NCI-H1930 (cell line): ENCODE data around the gene SST.
"Not testable (repeated sequence)": the region's sequence is repeated elsewhere in the genome, so short reads cannot be mapped to it uniquely, and the experiment has no call there.

Experiments used
- DNase-seq, 2 experiments: peaks; one replicate each; lab custom pipeline; 2025; lab: John Stamatoyannopoulos, UW

SST gene

DNA sequence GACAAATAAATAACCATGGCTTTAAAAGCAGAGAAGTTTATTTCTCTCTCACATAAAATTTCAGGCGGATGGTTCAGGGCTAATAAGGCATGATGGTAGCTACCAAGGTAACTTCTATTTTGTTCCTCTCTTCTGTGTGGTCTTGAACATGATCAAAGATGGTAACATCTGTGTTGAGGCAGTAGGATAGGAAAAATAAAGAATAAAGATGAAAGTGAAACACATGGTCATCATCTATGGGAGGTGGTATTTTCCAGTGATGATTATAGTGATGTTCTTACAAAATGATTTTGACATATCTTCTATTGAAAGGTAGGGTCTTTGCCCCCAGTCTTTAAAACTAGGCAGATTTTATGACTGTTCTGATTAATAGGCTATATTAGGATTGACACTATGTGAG lies 14.2 kb upstream of the SST start:
- no peak for DNase-seq

DNA sequence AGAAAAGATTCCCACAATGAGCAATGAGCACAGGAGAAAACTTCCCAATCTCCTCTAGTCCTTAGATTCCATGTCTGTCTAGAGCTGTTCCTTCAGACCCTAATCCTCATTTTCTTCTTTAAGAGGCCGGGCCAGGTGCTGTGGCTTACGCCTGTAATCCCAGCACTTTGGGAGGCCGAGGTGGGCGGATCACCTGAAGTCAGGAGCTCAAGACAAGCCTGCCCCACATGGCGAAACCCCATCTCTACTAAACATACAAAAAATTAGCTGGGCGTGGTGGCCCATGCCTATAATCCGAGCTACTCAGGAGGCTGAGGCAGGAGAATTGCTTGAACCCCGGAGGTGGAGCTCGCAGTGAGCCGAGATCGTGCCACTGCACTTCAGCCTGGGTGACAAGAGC lies 11.6 kb upstream of the SST start:
- DNase-seq: not testable (repeated sequence)

DNA sequence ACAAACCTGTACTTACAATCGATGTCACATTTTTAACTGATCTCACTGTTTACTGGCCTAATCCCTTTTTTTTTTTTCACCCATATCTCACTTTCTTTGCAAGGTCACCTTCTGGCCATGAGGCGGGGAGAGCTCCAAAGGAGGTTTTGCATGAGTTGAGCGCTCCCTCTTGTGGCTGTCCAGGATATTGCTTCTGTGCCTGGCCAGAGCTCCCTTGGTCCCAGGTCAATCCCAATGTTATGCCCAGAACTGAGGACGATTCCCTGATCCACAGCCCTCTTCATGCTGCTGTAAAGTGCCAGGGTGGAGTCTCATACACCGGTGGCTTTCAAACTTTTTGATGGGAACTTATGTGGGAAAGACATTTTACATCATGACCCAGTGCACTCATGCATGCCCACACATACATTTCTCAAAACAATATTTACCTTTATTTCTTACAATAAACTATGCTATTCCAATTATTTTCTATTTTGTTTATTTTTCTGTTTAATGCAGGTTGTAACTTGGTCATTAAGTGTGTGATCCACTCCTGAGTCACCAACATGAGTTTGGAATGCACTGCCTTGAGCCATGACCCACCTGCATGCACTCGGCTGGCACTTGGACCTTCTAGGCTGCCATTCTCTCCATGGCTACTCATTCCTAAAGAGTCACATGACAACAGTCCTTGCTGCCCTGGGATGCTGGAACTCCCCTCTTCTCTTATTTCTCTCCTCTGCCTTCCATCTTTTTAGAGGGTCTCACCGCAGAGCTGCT lies 9.6 kb upstream of the SST start:
- peak; percentile 40 to 46 for DNase-seq

DNA sequence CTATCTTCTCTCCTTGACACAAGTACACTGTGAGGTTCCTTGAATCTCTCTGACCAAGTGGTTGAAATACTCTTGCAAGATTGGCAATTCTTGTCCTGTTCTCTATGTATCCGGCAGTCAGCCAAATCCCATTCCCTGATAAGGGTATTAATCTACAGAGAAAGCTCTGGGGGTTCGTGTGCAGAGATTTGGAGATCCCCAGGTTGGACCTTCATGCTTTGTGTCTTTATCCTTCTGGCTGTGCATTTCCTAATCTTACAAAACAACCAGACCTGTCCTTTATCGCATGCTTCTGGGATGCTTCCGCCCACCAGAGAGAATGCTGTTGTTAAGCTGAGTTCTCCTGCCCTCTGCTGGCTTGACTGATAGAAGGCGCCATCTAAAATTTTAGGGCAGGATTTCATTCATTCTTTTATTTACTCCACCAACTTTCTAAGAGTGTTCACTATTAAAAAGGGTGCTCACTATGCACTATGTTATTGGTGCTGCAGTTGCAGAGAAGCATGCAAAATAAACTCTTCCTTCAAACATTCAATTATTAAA lies 8.6 kb upstream of the SST start:
- DNase-seq: peak; percentile 25 to 38

DNA sequence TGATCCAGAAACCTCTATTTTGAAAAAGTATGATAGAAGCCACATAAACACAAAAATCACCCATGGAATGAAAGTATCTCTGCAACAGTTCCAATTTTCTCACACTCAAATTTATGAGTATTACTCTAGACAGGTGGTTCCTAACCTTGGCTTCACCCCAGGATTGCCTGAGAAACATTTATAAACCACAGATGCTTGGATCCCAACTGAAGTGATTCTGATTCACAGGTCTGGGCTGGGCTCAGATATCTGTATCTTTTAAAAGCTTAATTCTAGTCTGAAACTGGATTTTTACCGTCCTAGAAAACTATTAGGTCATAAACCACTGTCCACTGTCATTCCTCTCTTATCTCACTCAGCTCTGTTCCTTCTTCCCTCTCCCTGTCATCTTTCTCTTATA lies 7.4 kb upstream of the SST start:
- DNase-seq: no peak

DNA sequence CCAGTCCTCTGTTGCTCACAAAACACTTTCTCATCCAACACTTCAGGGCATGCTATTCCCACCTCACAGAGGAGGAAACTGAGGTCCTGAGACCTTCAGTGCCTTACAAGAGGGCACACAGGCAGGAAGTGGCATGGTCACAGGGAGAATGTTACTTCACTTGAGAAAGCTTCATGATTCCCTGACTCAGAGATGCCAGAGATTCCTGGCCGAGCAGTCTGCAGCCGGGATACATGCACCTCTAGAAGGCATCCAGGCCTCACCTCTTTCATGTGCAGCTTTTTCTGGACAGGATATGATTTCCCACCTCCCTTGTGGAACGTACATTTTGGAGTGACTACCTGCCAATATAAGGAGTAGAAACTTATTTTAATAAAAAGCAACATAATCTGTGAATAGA lies 2.8 kb upstream of the SST start:
- DNase-seq: no peak

DNA sequence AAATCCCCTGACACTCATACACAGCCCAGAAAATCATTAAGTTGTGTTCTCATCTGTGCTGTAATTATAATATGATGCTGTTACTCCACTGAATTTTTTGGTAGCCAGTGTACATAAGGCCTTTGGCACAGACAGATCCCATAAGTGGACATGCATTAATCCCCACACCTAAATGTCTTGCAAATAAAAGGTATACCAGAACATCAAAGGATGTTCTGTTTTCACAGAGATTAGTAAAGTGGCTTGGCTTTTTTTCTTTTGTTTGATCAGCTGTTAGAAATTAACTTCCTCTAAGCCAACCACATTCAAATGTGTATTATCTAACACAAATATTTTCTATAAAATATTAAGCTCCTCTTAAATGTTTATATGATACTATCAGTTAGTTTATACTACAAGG lies 2.7 kb downstream of the SST start:
- DNase-seq: peak; percentile 67 to 69

DNA sequence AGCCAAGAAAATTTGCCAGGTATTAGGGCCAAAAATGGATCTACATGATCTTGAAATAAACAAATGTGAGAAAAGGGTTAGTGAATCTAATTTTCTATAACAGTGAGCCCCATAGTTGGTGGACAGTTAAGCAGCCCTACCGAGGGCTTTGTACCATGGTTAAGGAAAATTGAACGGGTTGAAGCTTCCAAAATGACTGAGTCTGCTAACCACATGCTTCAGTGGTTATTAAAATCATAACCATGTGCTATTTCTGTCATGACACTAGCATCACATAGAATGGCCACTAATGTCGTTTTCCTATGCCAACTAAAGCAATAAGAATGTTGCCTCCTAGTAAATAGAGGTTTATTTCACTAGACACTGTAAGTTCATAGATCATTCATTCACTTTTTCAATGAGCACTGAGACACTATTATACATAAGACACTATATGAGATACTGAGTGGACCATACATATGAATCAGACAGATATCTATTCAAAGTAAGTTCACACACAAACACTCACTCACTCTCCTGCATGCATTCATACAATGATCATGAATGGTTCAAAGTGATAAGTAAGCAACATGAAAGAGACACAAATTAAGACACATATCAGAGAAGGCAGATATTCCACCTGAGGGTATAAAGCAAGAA lies 4.3 kb downstream of the SST start:
- DNase-seq: no peak

DNA sequence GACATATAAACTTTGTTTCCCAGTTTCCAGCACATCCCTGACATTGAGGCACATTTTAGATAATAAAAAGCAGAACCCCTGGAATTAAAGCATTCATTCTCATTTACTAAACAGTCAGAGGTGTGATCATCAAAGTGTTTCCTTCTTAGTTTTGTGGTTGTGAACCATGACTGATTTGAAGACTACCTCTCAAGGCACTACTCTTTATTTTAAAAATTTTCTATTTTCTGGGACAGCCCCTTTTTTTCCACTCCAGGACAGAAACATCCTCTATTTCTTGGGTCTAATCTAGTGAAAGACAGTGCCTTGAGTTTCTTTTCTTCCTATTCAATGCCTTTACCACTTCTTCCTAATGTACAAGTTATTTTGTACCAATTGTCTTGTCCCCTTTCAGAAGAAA lies 5.2 kb downstream of the SST start:
- no peak for DNase-seq

DNA sequence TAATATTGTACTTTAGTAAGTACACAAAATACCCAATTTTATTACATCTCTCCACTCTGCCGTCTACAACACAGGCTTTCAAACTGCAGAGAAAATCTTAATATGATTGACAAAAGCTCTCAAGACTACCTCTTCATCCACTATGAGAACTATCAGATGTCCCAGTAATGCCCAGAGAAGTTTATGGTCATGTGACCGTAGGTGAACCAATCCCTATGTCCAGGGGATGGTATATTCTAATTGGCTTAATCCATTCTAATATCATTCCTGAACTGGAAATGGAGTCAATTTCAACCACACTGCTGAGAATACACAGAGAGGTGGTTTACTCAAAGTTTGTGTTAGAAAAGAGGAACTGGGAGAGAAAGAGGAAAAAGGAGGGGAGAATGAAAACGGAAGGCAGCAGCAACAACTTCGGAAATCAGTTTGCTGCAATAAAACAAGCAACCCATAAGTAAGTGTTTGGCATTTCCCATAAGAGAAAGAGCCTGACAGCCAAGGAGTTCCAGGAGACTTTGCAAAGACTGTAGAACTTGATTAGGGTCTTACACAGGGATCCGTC lies 7.3 kb downstream of the SST start:
- no peak for DNase-seq

DNA sequence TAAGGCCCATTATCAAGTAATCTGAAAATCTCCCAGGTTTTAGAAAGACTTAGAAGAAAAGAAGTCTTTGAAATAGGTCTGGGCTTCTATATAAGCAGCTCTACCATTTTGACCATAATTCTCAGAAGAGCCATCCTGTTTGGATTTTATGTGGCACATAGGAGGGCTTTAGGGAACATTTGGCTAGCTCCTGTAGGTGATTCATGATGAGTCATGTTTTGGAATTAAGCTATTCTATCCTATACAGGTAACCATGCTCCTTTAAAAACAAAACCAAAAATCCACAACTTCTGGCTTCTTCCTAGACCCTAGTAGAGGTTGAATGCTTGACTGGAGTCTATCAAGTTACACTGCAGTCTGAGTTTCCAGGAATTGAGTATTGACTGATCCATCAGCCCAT lies 8.9 kb downstream of the SST start:
- DNase-seq: no peak

DNA sequence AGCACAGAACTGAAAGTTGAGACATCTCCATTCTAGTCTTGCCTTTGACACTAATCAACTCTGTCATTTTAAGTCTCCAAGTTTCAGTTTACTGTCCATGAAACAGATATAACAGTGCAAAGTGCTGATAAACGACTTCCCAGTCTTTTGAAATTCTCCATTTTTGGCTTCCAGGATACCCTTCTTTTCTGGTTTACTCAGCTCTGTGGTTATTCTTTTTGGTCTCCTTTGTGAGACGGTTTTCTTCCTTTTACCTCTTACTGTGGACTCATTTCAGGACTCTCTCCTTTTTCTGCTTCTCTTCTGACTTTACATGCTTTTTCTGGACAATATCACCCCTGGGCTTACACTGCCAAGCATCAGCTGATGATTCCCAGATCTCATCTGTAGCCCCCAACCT lies 18.9 kb downstream of the SST start:
- DNase-seq: no peak

DNA sequence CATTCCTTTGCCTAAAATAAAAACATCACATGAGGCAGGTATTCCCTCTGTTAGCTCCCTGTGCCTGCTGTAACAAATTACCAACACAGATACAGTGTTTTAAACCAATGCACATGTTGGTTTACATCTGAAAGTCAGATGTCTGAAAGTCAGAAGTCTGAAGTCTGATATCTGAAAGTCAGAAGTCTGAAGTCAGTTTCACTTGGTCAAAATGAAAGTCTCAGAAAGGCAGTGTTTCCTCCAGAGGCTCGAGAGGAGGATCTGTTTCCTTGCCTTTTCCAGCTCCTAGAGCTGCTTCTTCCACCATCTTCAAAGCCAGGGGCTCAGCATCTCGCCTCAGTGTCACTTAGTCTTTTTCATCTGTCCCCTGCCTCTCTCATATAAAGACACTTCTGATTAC lies 22.0 kb downstream of the SST start:
- DNase-seq: no peak

DNA sequence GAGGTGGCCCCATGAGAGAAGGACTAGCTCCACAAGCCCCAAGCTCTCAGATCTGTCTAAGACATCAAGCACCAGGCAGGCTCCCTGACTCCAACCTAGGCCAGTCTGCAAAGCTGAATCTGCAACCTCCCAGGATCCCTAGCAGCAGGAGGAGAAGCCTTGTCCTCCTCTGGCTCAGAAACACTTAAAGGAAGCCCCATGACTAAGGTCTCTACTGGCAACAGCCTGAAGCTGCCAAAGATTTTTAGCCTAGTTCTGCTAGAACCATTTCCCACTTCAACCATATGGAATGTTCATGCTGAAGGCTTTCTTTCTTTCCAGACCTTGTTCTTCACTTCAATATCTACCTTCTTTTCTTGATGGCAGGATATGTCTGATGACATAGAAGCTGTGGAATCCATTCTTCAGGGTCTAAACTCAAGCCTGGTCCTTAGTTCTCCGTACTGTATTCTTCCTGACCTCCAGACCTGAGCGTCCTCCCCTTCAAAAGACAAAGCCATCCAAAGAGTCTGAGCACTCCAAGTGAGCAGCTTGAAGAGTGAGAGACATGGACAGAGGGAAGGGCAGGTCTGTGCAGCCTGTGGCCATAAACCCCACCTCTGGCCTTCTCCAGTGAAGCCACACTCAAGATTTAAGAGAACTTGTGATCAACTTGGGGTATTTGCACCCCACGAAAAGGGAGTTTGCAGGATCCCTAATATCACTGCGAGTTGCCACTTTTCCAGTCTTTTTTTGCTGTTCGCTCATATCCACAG lies 23.1 kb downstream of the SST start:
- no peak for DNase-seq

DNA sequence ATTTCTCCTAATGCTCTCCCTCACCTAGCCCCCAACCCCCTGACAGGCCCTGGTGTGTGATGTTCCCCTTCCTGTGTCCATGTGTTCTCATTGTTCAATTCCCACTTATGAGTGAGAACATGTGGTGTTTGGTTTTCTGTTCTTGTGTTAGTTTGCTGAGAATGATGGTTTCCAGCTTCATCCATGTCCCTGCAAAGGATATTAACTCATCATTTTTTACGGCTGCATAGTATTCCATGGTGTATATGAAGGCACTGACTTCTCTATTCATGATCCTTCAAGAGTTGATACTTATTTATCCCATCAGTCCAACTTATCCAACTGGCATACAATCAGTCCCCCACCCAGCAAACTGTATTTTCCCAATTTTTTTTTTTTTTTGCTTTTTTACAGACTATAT lies 24.8 kb downstream of the SST start:
- not testable (repeated sequence) for DNase-seq

DNA sequence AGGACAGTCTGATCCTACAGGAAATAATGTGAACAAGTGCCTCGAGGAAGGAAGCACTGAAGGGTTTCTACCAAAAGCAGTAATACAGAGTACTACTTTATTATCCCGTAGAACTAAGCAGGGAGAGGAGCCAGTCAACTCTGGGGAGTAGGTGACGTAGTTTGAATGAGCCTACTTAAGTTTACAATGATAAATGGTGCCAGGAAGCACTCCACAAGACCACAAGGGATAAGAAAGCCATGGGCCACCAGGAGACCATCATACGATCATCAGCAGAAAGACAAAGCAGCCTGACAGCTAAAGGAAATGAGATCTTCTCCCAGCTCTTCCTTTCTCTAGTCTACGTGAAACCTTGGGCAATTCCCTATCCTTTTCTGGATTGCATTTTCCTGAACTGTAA lies 27.3 kb downstream of the SST start:
- no peak for DNase-seq

DNA sequence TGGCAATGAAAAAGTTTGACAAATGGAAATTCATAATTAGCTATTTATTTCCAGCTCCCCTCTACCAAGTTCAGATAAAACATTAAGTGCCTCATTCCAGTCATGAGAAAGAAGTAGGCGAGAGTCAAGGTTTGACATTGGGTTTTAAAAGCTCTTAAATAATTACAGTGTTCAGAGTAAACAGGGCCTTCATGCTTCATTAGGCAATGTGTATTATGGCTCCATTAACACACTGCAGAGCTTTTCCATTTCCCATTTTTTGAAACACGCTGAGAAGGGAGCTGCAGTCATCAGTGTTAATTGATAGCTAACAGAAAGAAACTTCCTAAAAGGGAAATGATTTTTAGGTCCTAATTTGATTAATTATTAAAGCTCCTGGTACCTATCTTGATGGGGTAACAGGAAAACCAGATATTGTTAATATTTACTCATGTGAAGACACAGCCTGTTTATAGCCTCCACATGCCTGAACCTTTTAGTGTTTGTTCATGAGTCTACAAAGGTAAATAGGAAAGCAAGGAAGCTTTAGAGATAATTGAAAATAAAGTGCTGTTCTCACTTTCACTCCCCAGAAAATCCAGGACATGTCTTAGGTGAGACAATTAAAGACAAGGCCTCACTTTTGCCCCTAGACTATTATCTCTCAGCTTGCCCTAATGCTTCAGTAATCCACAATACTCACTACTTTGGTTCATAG lies 28.7 kb downstream of the SST start:
- no peak for DNase-seq

DNA sequence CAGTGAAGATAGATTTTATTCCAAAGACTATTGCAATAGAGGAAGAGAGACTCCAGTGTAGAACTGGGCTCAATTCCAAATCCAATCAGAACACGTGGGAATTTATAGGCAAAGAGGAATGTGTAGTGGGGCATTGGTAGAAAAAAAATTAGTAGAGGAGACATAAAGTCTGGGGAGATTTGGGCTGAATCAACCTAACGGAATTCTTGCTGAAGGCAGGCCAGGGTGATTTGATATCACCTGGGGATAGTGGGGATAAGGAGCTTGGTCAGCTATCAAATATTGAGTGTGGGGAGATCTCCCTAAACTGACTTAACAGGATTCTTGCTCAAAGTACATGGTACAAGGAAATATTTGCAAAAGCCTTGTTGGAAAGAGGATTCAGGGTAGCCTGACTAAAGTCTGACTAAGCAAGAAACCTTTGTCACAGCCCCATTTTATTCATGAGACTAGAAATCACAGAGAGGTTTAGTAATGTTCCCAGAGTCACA lies 29.6 kb downstream of the SST start:
- no peak for DNase-seq

DNA sequence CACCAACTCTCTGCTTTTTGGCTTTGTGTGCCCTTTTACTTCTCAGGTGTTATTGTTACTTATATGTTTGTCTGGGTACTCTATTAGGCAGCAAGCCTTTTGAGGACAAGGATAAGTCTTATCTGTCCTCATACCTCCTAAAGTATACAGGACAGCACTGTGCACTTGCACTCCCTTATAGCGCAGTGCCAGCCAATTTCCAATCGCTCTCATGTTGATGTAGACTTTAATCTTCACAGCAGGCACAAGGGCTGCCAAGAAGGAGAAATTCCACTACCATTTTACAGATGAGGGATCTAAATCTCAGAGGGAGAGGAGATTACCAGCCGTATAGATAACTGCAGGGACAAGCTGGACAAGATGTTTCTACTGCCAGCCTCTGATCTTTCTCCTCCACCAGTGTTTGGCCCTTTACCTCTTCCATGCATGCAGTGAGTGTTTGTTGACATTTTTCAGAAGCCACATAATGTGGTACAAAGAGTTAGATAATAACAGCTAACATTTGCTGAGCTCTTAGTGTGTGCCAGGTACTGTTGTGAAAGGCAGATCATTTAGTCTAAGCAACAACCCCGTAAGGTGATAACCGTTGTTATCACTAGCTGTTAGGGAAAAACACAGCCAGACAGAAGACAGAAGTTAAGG lies 30.1 kb downstream of the SST start:
- peak; percentile 4 to 17 for DNase-seq

DNA sequence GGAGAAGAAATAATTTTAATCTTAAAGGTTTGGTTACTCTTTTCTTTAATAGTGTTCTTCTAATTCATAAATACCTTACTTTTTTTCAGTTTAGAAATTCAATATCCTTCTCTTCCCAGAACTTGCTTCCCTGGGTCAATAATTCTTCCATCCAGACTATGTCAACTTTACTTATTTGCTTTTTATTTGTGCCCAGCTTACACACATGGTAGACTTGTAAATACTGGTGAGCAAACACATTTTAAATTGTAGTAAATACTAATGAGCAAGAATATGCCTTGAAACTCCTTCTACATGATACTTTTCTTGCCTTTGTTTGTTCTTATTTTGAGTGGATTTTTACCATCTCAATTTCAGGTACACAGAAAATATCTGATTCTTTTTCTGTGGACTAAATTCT lies 33.7 kb downstream of the SST start:
- DNase-seq: no peak

DNA sequence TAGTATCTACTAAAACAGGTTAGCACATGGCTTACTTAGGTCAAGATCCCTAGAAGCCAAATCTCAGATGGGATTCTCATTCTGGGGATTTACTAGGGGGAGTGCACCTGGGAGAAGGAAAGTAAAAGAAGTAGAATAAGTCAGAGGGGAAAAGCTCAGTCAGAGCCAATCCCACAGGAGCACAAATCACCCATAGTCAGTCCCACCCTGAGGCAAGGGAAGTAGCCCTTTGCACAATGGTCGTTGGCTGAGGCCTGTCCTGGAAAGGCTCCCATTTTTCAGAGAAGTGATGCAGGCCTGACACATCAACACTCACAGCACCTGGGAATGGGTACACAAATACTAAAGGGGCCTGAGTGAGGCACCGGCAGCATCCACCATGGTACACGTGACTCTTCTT lies 39.8 kb downstream of the SST start:
- DNase-seq: no peak
